SK-N-MC (cell line): ENCODE measurements around the gene POMT1.

ENCODE experiments used
- DNase-seq: peaks from one replicate; pipeline ENCODE4 v3.0.0-alpha.2; 2011; ENCODE audit warnings: low read depth, low spot score
- H3K27ac ChIP-seq: fragments of 200-600 bp; sonication (generic); 2 replicates; pipeline ENCODE4 v1.5.1; 2016; ENCODE audit warnings: mixed run types
- H3K36me3 ChIP-seq: fragments of 200-600 bp; sonication (generic); 2 replicates; pipeline ENCODE4 v1.6.1; 2017; ENCODE audit warnings: antibody characterized with exemption, low read length, mixed read lengths; ENCODE audit not compliant: insufficient read depth
- H3K4me3 ChIP-seq: fragments of 200-600 bp; sonication (generic); 2 replicates; pipeline ENCODE4 v1.5.1; 2016
- H3K9ac ChIP-seq: fragments of 200-600 bp; sonication (generic); 2 replicates; pipeline ENCODE4 v1.8.0; 2017; ENCODE audit warnings: mixed run types, mixed read lengths; ENCODE audit not compliant: insufficient read length
- H3K9me3 ChIP-seq: fragments of 200-600 bp; sonication (generic); 2 replicates; pipeline ENCODE4 v1.6.1; 2017; ENCODE audit warnings: low read depth, mild to moderate bottlenecking, antibody characterized with exemption, low read length, moderate library complexity, mixed read lengths
- EZH2 ChIP-seq: fragments of 200-600 bp; sonication (generic); IDR thresholded peaks from one replicate; pipeline ENCODE4 v1.6.1; 2017; ENCODE audit warnings: antibody characterized with exemption
- FOXP2 ChIP-seq: optimal IDR thresholded peaks from 2 replicates; pipeline ENCODE3; 2011; ENCODE audit warnings: mild to moderate bottlenecking, moderate library complexity; ENCODE audit not compliant: insufficient read depth; ENCODE audit errors: extremely low read length, control extremely low read depth
- POLR2AphosphoS5 ChIP-seq: IDR thresholded peaks from 2 replicates; pipeline ENCODE4 v1.6.1; 2012; ENCODE audit warnings: mild to moderate bottlenecking, low read depth, low read length, borderline replicate concordance

POMT1 gene

DNA sequence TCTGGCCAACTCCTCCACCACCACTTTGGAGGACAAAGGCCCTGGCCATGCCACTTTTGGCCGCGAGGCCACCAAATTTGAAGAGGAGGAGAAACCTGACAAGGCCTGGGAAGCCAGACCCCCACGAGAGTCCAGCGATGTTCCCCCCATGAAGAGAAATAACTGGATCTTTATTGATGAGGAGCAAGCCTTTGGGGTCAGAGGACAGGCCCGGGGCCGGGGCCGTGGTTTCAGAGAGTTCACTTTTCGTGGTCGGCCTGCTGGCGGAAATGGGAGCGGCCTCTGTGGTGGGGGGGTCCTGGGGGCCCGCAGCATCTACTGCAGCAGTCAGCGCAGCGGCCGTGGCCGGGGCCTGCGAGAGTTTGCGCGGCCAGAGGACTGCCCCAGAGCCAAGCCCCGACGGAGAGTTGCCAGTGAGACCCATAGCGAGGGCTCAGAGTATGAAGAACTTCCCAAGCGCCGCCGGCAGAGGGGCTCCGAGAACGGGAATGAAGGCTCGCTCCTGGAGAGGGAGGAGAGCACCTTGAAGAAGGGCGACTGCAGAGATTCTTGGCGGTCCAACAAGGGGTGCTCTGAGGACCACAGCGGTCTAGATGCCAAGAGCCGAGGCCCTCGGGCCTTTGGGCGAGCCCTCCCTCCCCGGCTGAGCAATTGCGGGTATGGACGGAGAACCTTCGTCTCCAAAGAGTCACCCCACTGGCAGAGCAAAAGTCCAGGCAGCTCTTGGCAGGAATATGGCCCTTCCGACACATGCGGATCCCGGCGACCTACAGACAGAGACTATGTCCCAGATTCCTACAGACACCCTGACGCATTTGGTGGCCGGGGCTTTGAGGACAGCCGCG lies 27.4 kb upstream of the POMT1 start:
- Histone ChIP-seq H3K4me3 (no peak overlapping the region), H3K36me3 (peaks cover 97% of the 10 kb centered on the region), H3K9ac (no peak overlapping the region), H3K27ac (no peak overlapping the region), H3K9me3 (no peaks in the 10 kb centered on the region)
- no peak for DNase-seq
- TF ChIP-seq POLR2AphosphoS5 (no peak), EZH2 (no peak), FOXP2 (no peak)

DNA sequence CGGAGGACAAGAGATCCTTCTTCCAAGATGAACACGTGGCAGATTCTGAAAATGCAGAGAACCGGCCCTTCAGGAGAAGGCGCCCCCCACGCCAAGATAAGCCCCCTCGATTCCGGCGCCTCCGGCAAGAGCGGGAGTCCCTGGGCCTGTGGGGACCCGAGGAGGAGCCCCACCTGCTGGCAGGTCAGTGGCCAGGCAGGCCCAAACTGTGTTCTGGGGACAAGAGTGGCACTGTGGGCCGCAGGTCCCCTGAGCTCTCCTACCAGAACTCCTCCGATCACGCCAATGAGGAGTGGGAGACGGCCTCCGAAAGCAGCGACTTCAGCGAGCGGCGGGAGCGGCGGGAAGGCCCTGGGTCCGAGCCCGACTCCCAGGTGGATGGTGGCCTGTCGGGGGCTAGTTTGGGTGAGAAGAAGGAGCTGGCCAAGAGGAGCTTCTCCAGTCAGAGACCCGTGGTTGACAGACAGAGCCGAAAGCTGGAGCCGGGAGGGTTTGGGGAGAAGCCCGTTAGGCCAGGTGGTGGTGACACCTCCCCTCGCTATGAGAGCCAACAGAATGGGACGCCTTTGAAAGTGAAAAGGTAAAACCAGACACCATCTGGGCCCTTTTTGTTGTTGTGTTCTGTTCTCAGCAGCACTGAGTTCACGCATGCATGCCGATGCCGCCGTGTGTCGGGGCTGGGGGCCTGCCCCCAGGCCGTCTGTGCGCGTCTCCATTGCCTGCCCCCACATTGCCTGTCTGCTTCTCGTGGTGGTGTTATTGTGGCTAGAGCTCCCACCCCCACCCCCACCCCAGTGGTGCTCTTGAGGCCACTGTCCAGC lies 26.6 kb upstream of the POMT1 start:
- Histone ChIP-seq H3K27ac (no peak overlapping the region), H3K9ac (no peak overlapping the region), H3K4me3 (no peak overlapping the region), H3K9me3 (no peaks in the 10 kb centered on the region), H3K36me3 (peaks cover 95% of the 10 kb centered on the region)
- DNase-seq = no peak
- TF ChIP-seq FOXP2 = no peak
- no peak for TF ChIP-seq EZH2
- TF ChIP-seq POLR2AphosphoS5 = no peak

DNA sequence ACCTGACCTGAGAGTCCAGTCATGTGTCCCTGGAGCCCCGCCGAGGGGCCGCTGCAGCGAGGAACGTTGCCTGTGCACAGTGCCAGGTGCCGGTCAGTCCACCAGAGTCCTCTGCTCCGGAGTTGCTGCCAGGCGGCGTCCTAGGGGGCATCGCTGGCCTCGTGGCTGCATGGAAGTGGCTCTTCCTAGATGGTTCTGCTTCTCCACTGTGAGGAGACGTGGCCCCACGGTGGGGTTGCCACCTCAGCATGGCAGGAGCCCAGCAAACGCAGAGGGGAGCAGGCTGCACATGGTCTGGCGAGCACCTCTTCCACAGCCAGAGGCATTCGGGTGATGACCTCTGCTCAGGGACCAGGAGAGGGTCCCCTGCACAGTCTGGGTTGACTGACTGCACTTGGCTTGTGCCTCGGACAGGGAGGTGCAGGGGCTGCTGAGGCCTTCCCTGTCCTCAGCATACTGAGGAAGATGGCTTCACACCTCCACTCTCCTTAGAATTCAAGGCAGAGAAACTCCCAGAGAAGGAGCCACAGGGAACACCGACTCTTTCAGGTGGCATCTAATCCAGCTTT lies 25.9 kb upstream of the POMT1 start:
- H3K36me3 ChIP-seq = peaks cover 95% of the 10 kb centered on the region

DNA sequence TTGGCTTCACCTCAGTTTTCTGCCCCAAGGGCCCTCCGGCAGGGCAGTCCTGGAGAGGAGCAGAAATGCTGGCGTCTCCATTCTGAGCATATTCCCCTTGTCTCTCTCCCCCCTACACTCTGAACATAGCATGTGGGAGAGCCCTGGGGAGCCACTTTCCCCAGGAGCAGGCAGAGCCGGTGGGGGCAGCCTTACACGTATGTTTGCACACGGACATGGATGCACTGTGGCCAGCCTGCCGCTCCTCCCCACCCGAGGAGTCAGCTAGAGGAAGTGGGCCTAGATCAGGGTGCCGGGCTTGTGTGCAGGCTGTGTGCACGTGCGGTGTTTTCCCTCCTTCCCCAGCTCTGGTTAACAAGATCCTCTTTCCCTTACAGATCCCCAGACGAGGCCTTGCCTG lies 25.4 kb upstream of the POMT1 start:
- Histone ChIP-seq H3K27ac (no peak overlapping the region), H3K4me3 (no peak overlapping the region), H3K9ac (no peak overlapping the region), H3K9me3 (no peaks in the 10 kb centered on the region), H3K36me3 (peaks cover 96% of the 10 kb centered on the region)
- DNase-seq = no peak
- TF ChIP-seq POLR2AphosphoS5 (no peak), EZH2 (no peak), FOXP2 (no peak)

More for the DNA sequence above, 25.9 kb upstream of the POMT1 start:
- Histone ChIP-seq H3K9me3 (no peaks in the 10 kb centered on the region), H3K27ac (no peak overlapping the region), H3K4me3 (no peak overlapping the region), H3K9ac (no peak overlapping the region)
- DNase-seq = no peak
- TF ChIP-seq POLR2AphosphoS5 (no peak), FOXP2 (no peak), EZH2 (no peak)

DNA sequence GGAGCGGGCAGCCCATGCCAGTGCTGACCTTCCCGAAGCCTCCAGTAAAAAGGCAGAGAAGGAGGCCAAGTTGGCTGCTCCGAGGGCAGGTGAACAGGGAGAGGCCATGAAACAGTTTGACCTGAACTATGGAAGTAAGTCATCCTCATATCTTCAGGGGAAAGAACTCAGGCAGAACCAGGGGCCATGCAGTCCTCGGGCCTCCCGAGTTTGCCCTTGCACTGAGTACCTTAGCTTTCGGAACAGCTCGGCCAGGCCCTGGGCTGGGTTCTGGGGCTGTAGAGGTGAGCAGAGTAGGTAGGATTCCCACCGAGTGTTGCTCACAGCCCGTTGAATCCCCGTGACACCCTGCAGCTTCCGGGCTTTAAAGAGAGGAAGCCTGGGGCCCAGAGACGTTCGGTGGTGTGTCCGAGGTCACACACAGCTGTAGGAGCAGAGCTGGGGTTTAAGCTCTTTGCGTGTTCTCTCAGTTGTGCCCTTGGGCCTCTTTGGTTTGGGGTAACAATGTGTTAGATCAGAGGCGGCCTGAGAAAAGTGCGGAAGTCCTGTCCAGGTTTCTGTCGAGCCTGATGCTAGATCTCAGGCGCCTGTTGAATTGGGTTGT lies 24.8 kb upstream of the POMT1 start:
- TF ChIP-seq FOXP2 (no peak), EZH2 (no peak), POLR2AphosphoS5 (no peak)
- no peak for DNase-seq
- Histone ChIP-seq H3K36me3 (peaks cover 96% of the 10 kb centered on the region), H3K4me3 (no peak overlapping the region), H3K9ac (no peak overlapping the region), H3K9me3 (no peaks in the 10 kb centered on the region), H3K27ac (no peak overlapping the region)

DNA sequence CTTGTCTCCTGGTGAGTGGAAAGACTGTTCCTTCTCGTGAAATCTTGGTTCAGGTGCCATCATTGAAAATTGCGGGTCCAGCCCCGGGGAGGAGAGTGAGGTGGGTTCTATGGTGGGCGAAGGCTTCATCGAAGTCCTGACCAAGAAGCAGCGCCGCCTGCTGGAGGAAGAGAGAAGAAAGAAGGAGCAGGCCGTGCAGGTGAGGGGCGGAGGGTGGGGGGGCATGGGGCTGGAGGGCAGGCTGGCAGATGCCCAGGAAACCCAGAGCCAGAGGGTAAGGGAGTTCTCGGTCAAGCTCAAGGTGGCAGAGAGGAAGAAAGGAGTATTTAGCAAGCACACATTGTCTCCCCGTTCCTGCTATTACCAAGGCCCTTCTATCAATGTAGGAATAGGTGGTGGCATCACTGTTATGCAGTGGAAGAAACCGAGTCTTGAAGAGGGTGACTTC lies 24.3 kb upstream of the POMT1 start:
- Histone ChIP-seq H3K36me3 (peaks cover 96% of the 10 kb centered on the region), H3K27ac (no peak overlapping the region), H3K9ac (no peak overlapping the region), H3K9me3 (no peaks in the 10 kb centered on the region), H3K4me3 (no peak overlapping the region)
- DNase-seq = no peak
- no peak for TF ChIP-seq POLR2AphosphoS5
- TF ChIP-seq FOXP2 = no peak
- TF ChIP-seq EZH2 = no peak

DNA sequence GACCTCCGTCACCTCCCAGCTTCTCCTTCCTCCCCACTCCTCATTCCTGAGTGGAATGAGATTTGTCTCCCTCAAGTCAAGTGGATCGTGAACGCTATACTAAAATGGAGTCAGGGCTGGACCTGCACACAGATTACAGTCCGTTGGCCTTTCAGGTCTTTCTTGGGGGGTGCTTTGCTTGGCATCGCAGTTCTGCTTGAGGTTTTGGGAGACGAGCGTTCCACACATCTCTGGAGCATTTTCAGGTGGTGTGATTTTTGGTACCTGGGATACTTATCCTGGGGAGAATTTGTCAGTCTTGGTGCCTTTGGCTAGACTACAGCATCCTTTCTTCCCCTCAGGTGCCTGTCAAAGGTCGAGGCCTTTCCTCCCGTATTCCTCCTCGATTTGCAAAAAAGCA lies 23.8 kb upstream of the POMT1 start:
- peaks cover 96% of the 10 kb centered on the region for H3K36me3 ChIP-seq
- no peak overlapping the region for H3K9ac ChIP-seq
- no peak overlapping the region for H3K4me3 ChIP-seq
- no peak for TF ChIP-seq POLR2AphosphoS5
- no peak for TF ChIP-seq FOXP2
- no peak for TF ChIP-seq EZH2
- H3K27ac ChIP-seq = no peak overlapping the region
- no peak for DNase-seq
- no peaks in the 10 kb centered on the region for H3K9me3 ChIP-seq

DNA sequence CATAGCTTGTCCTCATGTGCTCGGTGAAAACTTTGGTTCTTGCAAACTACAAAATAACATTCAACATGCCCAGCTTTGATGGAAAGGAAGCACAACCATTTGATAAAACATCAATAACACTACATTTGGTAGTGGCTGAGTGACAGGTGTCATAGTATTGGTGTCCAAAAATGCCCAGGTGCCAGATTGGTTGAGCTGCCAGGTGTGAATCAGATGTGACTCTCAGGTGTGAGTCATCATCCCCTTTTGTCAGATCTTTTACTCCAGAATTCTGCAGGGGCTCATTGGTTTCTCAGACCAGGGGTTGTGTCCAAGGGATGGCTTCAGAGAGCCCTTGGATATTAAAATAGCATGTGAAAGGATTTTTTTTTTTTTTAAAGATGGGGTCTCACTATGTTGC lies 22.5 kb upstream of the POMT1 start:
- Histone ChIP-seq H3K36me3 (peaks cover 96% of the 10 kb centered on the region), H3K4me3 (no peak overlapping the region), H3K9ac (no peak overlapping the region), H3K9me3 (no peaks in the 10 kb centered on the region), H3K27ac (no peak overlapping the region)
- no peak for DNase-seq
- TF ChIP-seq POLR2AphosphoS5 (no peak), EZH2 (no peak), FOXP2 (no peak)
